ENCODE data around the gene CDH22. TPM values are rescaled to one million over a fixed set of nuclear protein-coding genes. Genes with fewer than 3 reads are reported as not detected.
A peak's percentile ranks its signal among the peaks of the same experiment; 100 is the strongest.

CDH22 gene
- total and polyA plus RNA-seq, 9 of the 15 experiments (the other 6 are each of a cell fraction or from before 2014, with no cell fraction given) = 0.07 to 0.08 TPM; not detected in 7

GRCh38 chr20:46230801-46231282 is 77.5 kb downstream of the CDH22 start (continued):
- TF ChIP-seq ATF6 (CRISPR knock-in tag; IDR thresholded peaks at IDR 0.05) (0 out of 2 replicates have a peak, but pooled peaks have one; percentile 61), DMBX1 (CRISPR knock-in tag; IDR thresholded peaks at IDR 0.05; ENCODE audit: borderline replicate concordance) (peak; percentile 41; the same call in 1 of the 2 replicates), CHAMP1 (IDR thresholded peaks at IDR 0.05) (peak; percentile 84), AFF1 (IDR thresholded peaks at IDR 0.05; ENCODE audit: low read depth in 1 of 2, partially characterized antibody in 2 of 2) (peak in 1 of 2 experiments; percentile 98), ZNF263 (CRISPR knock-in tag; IDR thresholded peaks at IDR 0.05; ENCODE audit: borderline replicate concordance) (peak; percentile 48; the same call in 1 of the 2 replicates), SAP30 (IDR thresholded peaks at IDR 0.05; ENCODE audit: borderline replicate concordance, insufficient read depth, low read depth, low read length, poor library complexity, severe bottlenecking) (peak; percentile 74), MXI1 (IDR thresholded peaks at IDR 0.05; ENCODE audit: low read depth, low read length) (0 out of 2 replicates have a peak, but pooled peaks have one; percentile 42), ATF7 (IDR thresholded peaks at IDR 0.05) (0 out of 2 replicates have a peak, but pooled peaks have one; percentile 30), ID3 (CRISPR knock-in tag; IDR thresholded peaks at IDR 0.05) (no peak), ID3 (tag; IDR thresholded peaks at IDR 0.05) (peak; percentile 63)
